ENCODE data around the gene ICAM5.

ICAM5 gene

GRCh38 chr19:10294368-10294697 lies 4.6 kb downstream of the ICAM5 start:
- DNase-seq (ENCODE audit: low read depth): no peak
- Histone ChIP-seq H3K9me3 (ENCODE audit: control insufficient read depth, low read length) (no peaks in the 10 kb centered on the region), H3K36me3 (ENCODE audit: control insufficient read depth, insufficient read depth, low read length, severe bottlenecking) (no peaks in the 10 kb centered on the region), H3K4me1 (ENCODE audit: control insufficient read depth, insufficient read depth, low read length) (peaks cover 22% of the 10 kb centered on the region), H3K4me3 (ENCODE audit: low read length) (no peak overlapping the region), H3K27me3 (replicated peaks; ENCODE audit: control insufficient read depth, insufficient read depth, low read length) (peaks cover 61% of the 10 kb centered on the region), H3K9ac (ENCODE audit: low read length) (no peak overlapping the region)

- no peak overlapping the region for H3K4me3 ChIP-seq (ENCODE audit: low read length)
- H3K9me3 ChIP-seq (ENCODE audit: control insufficient read depth, low read length): no peaks in the 10 kb centered on the region
- peaks cover 22% of the 10 kb centered on the region for H3K4me1 ChIP-seq (ENCODE audit: control insufficient read depth, insufficient read depth, low read length)
- peaks cover 60% of the 10 kb centered on the region for H3K27me3 ChIP-seq (replicated peaks; ENCODE audit: control insufficient read depth, insufficient read depth, low read length)
- no peaks in the 10 kb centered on the region for H3K36me3 ChIP-seq (ENCODE audit: control insufficient read depth, insufficient read depth, low read length, severe bottlenecking)
- no peak overlapping the region for H3K9ac ChIP-seq (ENCODE audit: low read length)
- no peak for DNase-seq (ENCODE audit: low read depth)
These were observed 5.6 kb downstream of the ICAM5 start for GRCh38 chr19:10295305-10295846.

GRCh38 chr19:10295847-10296591 lies 6.3 kb downstream of the ICAM5 start:
- no peaks in the 10 kb centered on the region for H3K36me3 ChIP-seq (ENCODE audit: control insufficient read depth, insufficient read depth, low read length, severe bottlenecking)
- H3K9ac ChIP-seq (ENCODE audit: low read length): no peak overlapping the region
- peaks cover 53% of the 10 kb centered on the region for H3K27me3 ChIP-seq (replicated peaks; ENCODE audit: control insufficient read depth, insufficient read depth, low read length)
- peaks cover 16% of the 10 kb centered on the region for H3K4me1 ChIP-seq (ENCODE audit: control insufficient read depth, insufficient read depth, low read length)
- DNase-seq (ENCODE audit: low read depth): no peak
- H3K4me3 ChIP-seq (ENCODE audit: low read length): no peak overlapping the region
- no peaks in the 10 kb centered on the region for H3K9me3 ChIP-seq (ENCODE audit: control insufficient read depth, low read length)

GRCh38 chr19:10299545-10300458 lies 10.1 kb downstream of the ICAM5 start:
- no peak for DNase-seq (ENCODE audit: low read depth)
- Histone ChIP-seq H3K9ac (ENCODE audit: low read length) (no peak overlapping the region), H3K9me3 (ENCODE audit: control insufficient read depth, low read length) (no peaks in the 10 kb centered on the region), H3K4me3 (ENCODE audit: low read length) (no peak overlapping the region), H3K36me3 (ENCODE audit: control insufficient read depth, insufficient read depth, low read length, severe bottlenecking) (no peaks in the 10 kb centered on the region), H3K27me3 (replicated peaks; ENCODE audit: control insufficient read depth, insufficient read depth, low read length) (peaks cover 24% of the 10 kb centered on the region), H3K4me1 (ENCODE audit: control insufficient read depth, insufficient read depth, low read length) (peaks cover 5% of the 10 kb centered on the region)

GRCh38 chr19:10305139-10305806 lies 15.5 kb downstream of the ICAM5 start:
- Histone ChIP-seq H3K4me1 (ENCODE audit: control insufficient read depth, insufficient read depth, low read length) (no peaks in the 10 kb centered on the region), H3K27me3 (replicated peaks; ENCODE audit: control insufficient read depth, insufficient read depth, low read length) (peaks cover 3% of the 10 kb centered on the region), H3K4me3 (ENCODE audit: low read length) (no peak overlapping the region), H3K9ac (ENCODE audit: low read length) (no peak overlapping the region), H3K9me3 (ENCODE audit: control insufficient read depth, low read length) (no peaks in the 10 kb centered on the region), H3K36me3 (ENCODE audit: control insufficient read depth, insufficient read depth, low read length, severe bottlenecking) (peaks cover 4% of the 10 kb centered on the region)
- peak; percentile 47 for DNase-seq (ENCODE audit: low read depth)

- Histone ChIP-seq H3K4me3 (ENCODE audit: low read length) (no peak overlapping the region), H3K36me3 (ENCODE audit: control insufficient read depth, insufficient read depth, low read length, severe bottlenecking) (peaks cover 5% of the 10 kb centered on the region), H3K4me1 (ENCODE audit: control insufficient read depth, insufficient read depth, low read length) (no peaks in the 10 kb centered on the region), H3K9me3 (ENCODE audit: control insufficient read depth, low read length) (no peaks in the 10 kb centered on the region), H3K9ac (ENCODE audit: low read length) (no peak overlapping the region), H3K27me3 (replicated peaks; ENCODE audit: control insufficient read depth, insufficient read depth, low read length) (peaks cover under 1% of the 10 kb centered on the region)
- no peak for DNase-seq (ENCODE audit: low read depth)
These were observed 16.6 kb downstream of the ICAM5 start for GRCh38 chr19:10306327-10306726.

GRCh38 chr19:10309423-10309822 lies 19.7 kb downstream of the ICAM5 start, which contains the start of gene ZGLP1:
Gene ZGLP1, minus strand, starts transcription at chr19:10309815.
- Histone ChIP-seq H3K4me1 (ENCODE audit: control insufficient read depth, insufficient read depth, low read length) (no peaks in the 10 kb centered on the region), H3K27me3 (replicated peaks; ENCODE audit: control insufficient read depth, insufficient read depth, low read length) (no peaks in the 10 kb centered on the region), H3K9ac (ENCODE audit: low read length) (no peak within 1 kb of the TSS), H3K9me3 (ENCODE audit: control insufficient read depth, low read length) (no peaks in the 10 kb centered on the region), H3K36me3 (ENCODE audit: control insufficient read depth, insufficient read depth, low read length, severe bottlenecking) (peaks cover 5% of the 10 kb centered on the region), H3K4me3 (ENCODE audit: low read length) (no peak within 1 kb of the TSS)
- no peak for DNase-seq (ENCODE audit: low read depth)

GRCh38 chr19:10315335-10316214 lies 25.8 kb downstream of the ICAM5 start, which contains the start of gene FDX2:
Gene FDX2, minus strand, starts transcription at chr19:10316015. Its CDS starts 19 bp downstream, at chr19:10315996.
- DNase-seq (ENCODE audit: low read depth): peak; percentile 93
- no peaks in the 10 kb centered on the region for H3K4me1 ChIP-seq (ENCODE audit: control insufficient read depth, insufficient read depth, low read length)
- H3K9ac ChIP-seq (ENCODE audit: low read length): peak within 1 kb of the TSS; percentile 88
- H3K36me3 ChIP-seq (ENCODE audit: control insufficient read depth, insufficient read depth, low read length, severe bottlenecking): peaks cover 22% of the 10 kb centered on the region
- H3K9me3 ChIP-seq (ENCODE audit: control insufficient read depth, low read length): no peaks in the 10 kb centered on the region
- H3K27me3 ChIP-seq (replicated peaks; ENCODE audit: control insufficient read depth, insufficient read depth, low read length): no peaks in the 10 kb centered on the region
- peak within 1 kb of the TSS; percentile 93 for H3K4me3 ChIP-seq (ENCODE audit: low read length)

- Histone ChIP-seq H3K36me3 (ENCODE audit: control insufficient read depth, insufficient read depth, low read length, severe bottlenecking) (peaks cover 25% of the 10 kb centered on the region), H3K27me3 (replicated peaks; ENCODE audit: control insufficient read depth, insufficient read depth, low read length) (no peaks in the 10 kb centered on the region), H3K4me1 (ENCODE audit: control insufficient read depth, insufficient read depth, low read length) (no peaks in the 10 kb centered on the region), H3K9ac (ENCODE audit: low read length) (peak overlapping the region; percentile 88), H3K9me3 (ENCODE audit: control insufficient read depth, low read length) (no peaks in the 10 kb centered on the region), H3K4me3 (ENCODE audit: low read length) (peak overlapping the region; percentile 93)
- DNase-seq (ENCODE audit: low read depth): no peak
These were observed 26.7 kb downstream of the ICAM5 start for GRCh38 chr19:10316229-10317044.

Data from adipocyte (in vitro differentiated cells).